Colonic mucosa (tissue), 4 donors: ENCODE data around the gene CKS2. TPM values are rescaled to one million over a fixed set of nuclear protein-coding genes. Genes with fewer than 3 reads are reported as not detected.

Source experiments
- DNase-seq: peaks from one replicate; pipeline ENCODE4 v3.0.0-alpha.2; 2020
- H3K27ac ChIP-seq: fragments of 200-600 bp; one replicate; pipeline ENCODE4 v1.8.0; 2021
- H3K27me3 ChIP-seq: fragments of 200-600 bp; one replicate; pipeline ENCODE4 v1.8.0; 2021
- H3K36me3 ChIP-seq: fragments of 200-600 bp; one replicate; pipeline ENCODE4 v1.8.0; 2021
- H3K4me1 ChIP-seq: fragments of 200-600 bp; one replicate; pipeline ENCODE4 v1.8.0; 2021; ENCODE audit warnings: mild to moderate bottlenecking
- H3K4me3 ChIP-seq: fragments of 200-600 bp; one replicate; pipeline ENCODE4 v1.8.0; 2021
- H3K9ac ChIP-seq, 2 donors: one replicate each; pipeline ENCODE4 v1.7.0; 2013; ENCODE audit warnings: control low read depth in 2 of 2, low read depth in 2 of 2, low read length in 2 of 2
- H3K9me3 ChIP-seq: fragments of 200-600 bp; one replicate; pipeline ENCODE4 v1.8.0; 2021
- CTCF ChIP-seq: fragments of 200-600 bp; IDR thresholded peaks from one replicate; pipeline ENCODE4 v1.8.0; 2022; ENCODE audit warnings: antibody characterized with exemption, mild to moderate bottlenecking
- intact Hi-C: fragments of 100-400 bp; cut with DNase I; formaldehyde crosslinking; loops from one replicate; pipeline ENCODE4 v1.14.1; 2022
- total RNA-seq, 2 donors: library from RNA; stranded (reverse); fragmentation: NEBNext Ultra II Directional in 1 of 2; extraction: Animal tissue kit (Norgen Biotek cat#: 25700) in 1 of 2; gene quantifications; one replicate each; pipeline ENCODE4 v1.2.1, GENCODE V29; 2021
- donor health status: healthy.
- donor health status: DM: no; HTN: no; CAD: no.
- donor health status: DM: no; HTN: no; CAD: no.

The CKS2 gene
- total RNA-seq, 2 donors from 2014 or later = 42.4 to 134 TPM

- no peaks in the 10 kb centered on the region for H3K9me3 ChIP-seq
- H3K9ac ChIP-seq = no peak overlapping the region
- H3K27me3 ChIP-seq = no peaks in the 10 kb centered on the region
- H3K4me1 ChIP-seq = no peaks in the 10 kb centered on the region
- DNase-seq = no peak
- H3K4me3 ChIP-seq = no peak overlapping the region
- peaks cover 8% of the 10 kb centered on the region for H3K36me3 ChIP-seq
- intact Hi-C loops = no loop called here
- H3K27ac ChIP-seq = no peak overlapping the region
- TF ChIP-seq CTCF = no peak
Measured at GRCh38 chr9:89356782-89357181, 45.8 kb downstream of the CKS2 start.

- Histone ChIP-seq H3K36me3 (peaks cover 8% of the 10 kb centered on the region), H3K9me3 (no peaks in the 10 kb centered on the region), H3K27ac (no peak overlapping the region), H3K4me3 (no peak overlapping the region), H3K9ac (no peak overlapping the region), H3K4me1 (no peaks in the 10 kb centered on the region), H3K27me3 (no peaks in the 10 kb centered on the region)
- intact Hi-C loops = no loop called here
- no peak for TF ChIP-seq CTCF
- no peak for DNase-seq
Measured at GRCh38 chr9:89357331-89358197, 46.6 kb downstream of the CKS2 start.

GRCh38 chr9:89358376-89358916 is 47.5 kb downstream of the CKS2 start:
- no peak for TF ChIP-seq CTCF

GRCh38 chr9:89358985-89359384 is 48.0 kb downstream of the CKS2 start:
- Histone ChIP-seq H3K36me3 (peaks cover 8% of the 10 kb centered on the region), H3K4me3 (no peak overlapping the region), H3K27me3 (no peaks in the 10 kb centered on the region), H3K9me3 (no peaks in the 10 kb centered on the region), H3K4me1 (no peaks in the 10 kb centered on the region), H3K9ac (no peak overlapping the region), H3K27ac (no peak overlapping the region)
- intact Hi-C loops = no loop called here
- no peak for DNase-seq
- TF ChIP-seq CTCF = no peak

More at GRCh38 chr9:89358376-89358916, 47.5 kb downstream of the CKS2 start:
- Histone ChIP-seq H3K27me3 (no peaks in the 10 kb centered on the region), H3K36me3 (peaks cover 8% of the 10 kb centered on the region), H3K4me3 (no peak overlapping the region), H3K27ac (no peak overlapping the region), H3K4me1 (no peaks in the 10 kb centered on the region), H3K9ac (no peak overlapping the region), H3K9me3 (no peaks in the 10 kb centered on the region)
- no peak for DNase-seq
- intact Hi-C loops = no loop called here

- H3K9ac ChIP-seq = no peak overlapping the region
- H3K27ac ChIP-seq = no peak overlapping the region
- no peaks in the 10 kb centered on the region for H3K27me3 ChIP-seq
- no peak for DNase-seq
- intact Hi-C loops = no loop called here
- no peak for TF ChIP-seq CTCF
- no peaks in the 10 kb centered on the region for H3K4me1 ChIP-seq
- H3K9me3 ChIP-seq = no peaks in the 10 kb centered on the region
- peaks cover 8% of the 10 kb centered on the region for H3K36me3 ChIP-seq
- H3K4me3 ChIP-seq = no peak overlapping the region
Measured at GRCh38 chr9:89359751-89360261, 48.8 kb downstream of the CKS2 start.
